ENCODE results near the gene FOXK1. TPM values are rescaled to one million over a fixed set of nuclear protein-coding genes. Genes with fewer than 3 reads are reported as not detected.
A peak's percentile ranks its signal among the peaks of the same experiment; 100 is the strongest.

FOXK1 gene
- polyA plus RNA-seq, 3 donors, result 0.33 to 16.8 (median 0.76) TPM

DNA sequence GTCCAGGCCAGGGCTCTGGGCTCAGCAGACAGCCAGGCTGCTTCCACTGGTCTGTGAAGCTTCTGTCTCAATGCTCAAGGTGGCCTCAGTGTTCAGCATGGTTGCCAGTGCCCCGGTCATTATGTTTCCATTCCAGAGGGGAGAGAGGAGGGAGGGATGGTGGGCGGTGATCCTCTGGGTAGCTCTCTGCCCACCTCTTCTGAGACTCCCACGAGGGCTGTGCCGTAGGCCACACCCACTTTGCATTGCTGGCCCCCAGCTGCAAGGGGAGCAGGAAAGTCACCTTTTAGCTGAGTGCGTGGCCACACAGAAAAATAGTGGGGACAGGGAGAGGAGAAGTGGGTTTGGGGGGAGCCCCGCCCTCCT, 42.5 kb downstream of the FOXK1 start:
- H3K9ac ChIP-seq (ENCODE audit: insufficient read depth, low read length, poor library complexity, severe bottlenecking), result peak overlapping the region; percentile 72
- H3K4me1 ChIP-seq (ENCODE audit: control insufficient read depth in 1 of 2, insufficient read depth in 2 of 2, low read length in 2 of 2), result peaks cover 29 to 49% of the 10 kb centered on the region in 2 donors
- TF ChIP-seq, protein P1, sequence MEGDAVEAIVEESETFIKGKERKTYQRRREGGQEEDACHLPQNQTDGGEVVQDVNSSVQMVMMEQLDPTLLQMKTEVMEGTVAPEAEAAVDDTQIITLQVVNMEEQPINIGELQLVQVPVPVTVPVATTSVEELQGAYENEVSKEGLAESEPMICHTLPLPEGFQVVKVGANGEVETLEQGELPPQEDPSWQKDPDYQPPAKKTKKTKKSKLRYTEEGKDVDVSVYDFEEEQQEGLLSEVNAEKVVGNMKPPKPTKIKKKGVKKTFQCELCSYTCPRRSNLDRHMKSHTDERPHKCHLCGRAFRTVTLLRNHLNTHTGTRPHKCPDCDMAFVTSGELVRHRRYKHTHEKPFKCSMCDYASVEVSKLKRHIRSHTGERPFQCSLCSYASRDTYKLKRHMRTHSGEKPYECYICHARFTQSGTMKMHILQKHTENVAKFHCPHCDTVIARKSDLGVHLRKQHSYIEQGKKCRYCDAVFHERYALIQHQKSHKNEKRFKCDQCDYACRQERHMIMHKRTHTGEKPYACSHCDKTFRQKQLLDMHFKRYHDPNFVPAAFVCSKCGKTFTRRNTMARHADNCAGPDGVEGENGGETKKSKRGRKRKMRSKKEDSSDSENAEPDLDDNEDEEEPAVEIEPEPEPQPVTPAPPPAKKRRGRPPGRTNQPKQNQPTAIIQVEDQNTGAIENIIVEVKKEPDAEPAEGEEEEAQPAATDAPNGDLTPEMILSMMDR (IDR thresholded peaks at IDR 0.05), result no peak
- H3K79me2 ChIP-seq (ENCODE audit: insufficient read depth, low read length), result peaks cover 90% of the 10 kb centered on the region
- no peaks in the 10 kb centered on the region for H3K27me3 ChIP-seq (ENCODE audit: control insufficient read depth in 2 of 2, insufficient read depth in 2 of 2, low read length in 2 of 2)
- intact Hi-C loops (cut with micrococcal nuclease), result loop anchor here (5.0 kb wide), 1 partner anchor 42 kb away; the partner anchor contains the start of gene FOXK1 (in 2 of the 2)
- no peak for DNase-seq
- Mint-ChIP-seq H3K27ac (peak overlapping the region; percentile 93 to 98 (median 97)), H3K9me3 (no peaks in the 10 kb centered on the region), H3K27me3 (ENCODE audit: low read depth in 3 of 3) (no peaks in the 10 kb centered on the region), H3K4me3 (peak overlapping the region; percentile 96), H3K36me3 (peaks cover 25 to 53% of the 10 kb centered on the region in 2 donors), H3K4me1 (peaks cover 44% of the 10 kb centered on the region)
- peak overlapping the region; percentile 73 for H2AFZ ChIP-seq (ENCODE audit: insufficient read depth, low read depth, low read length, poor library complexity, severe bottlenecking)
- H3K4me2 ChIP-seq (replicated peaks; ENCODE audit: extremely low read depth, low read length, poor library complexity, severe bottlenecking), result peak overlapping the region; percentile 88
- no peaks in the 10 kb centered on the region for H3K9me3 ChIP-seq (replicated peaks in 1 of 2; ENCODE audit: control insufficient read depth in 1 of 2, insufficient read depth in 1 of 2, low read length in 2 of 2)
- peak overlapping the region; percentile 87 to 88 for H3K27ac ChIP-seq (ENCODE audit: low read depth in 1 of 2, low read length in 2 of 2)
- 10% methylated on average over 4 of the region's 6 CpGs for WGBS (ENCODE audit: insufficient coverage)
- peaks cover 13 to 36% of the 10 kb centered on the region in 2 donors for H3K36me3 ChIP-seq (replicated peaks in 1 of 2; ENCODE audit: control insufficient read depth in 1 of 2, insufficient read depth in 2 of 2, low read length in 2 of 2)
- peaks cover 76% of the 10 kb centered on the region for H4K20me1 ChIP-seq (ENCODE audit: insufficient read depth, low read length)
- H3K4me3 ChIP-seq (replicated peaks in 1 of 3; ENCODE audit: low read depth in 2 of 3, low read length in 3 of 3), result peak overlapping the region; percentile 53 to 74 (median 69)

DNA sequence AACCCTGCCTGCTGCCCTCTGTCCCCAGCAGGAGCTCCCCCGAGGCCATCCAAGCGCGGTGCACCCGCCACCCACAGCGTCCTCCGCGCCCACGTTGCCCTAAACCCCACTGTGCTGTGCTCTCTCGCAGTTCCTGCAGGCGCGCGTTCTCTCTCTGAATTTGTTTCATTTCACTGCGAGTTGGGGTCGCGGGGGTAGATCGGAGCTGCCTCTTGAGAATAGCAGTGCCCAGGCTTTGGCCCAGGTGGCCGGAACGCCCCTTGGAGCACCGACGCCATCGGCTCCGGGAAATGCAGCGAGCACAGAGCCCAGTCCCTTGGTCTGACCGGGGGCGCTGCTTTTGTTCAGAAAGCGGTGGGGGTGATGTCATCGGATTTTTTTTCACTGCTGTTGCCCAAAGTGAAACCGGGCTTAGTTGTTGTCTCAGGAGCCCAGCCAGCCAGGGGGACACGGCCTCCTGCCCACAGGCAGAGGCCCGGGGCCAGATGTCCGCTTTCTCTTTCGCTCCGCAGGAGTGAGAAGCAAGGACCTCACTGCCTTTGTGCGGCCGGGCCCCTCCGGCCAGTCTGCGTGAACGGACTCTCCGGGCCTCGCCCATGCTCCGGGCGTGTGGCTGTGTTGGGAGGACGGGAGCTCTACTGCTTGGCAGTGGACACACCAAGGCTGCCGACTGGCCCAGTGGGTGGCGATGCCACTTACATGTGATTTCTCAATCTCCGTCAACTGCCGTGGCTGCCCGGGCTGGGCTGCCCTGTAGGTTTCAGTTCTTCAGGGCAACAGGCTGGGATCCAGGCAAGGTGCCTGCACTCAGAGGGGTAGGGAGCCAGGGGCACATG, 43.1 kb downstream of the FOXK1 start:
- Mint-ChIP-seq H3K4me3 (peak overlapping the region; percentile 96), H3K36me3 (peaks cover 22 to 51% of the 10 kb centered on the region in 2 donors), H3K4me1 (peaks cover 44% of the 10 kb centered on the region), H3K27me3 (ENCODE audit: low read depth in 3 of 3) (no peaks in the 10 kb centered on the region), H3K9me3 (no peaks in the 10 kb centered on the region), H3K27ac (peak overlapping the region; percentile 93 to 98 (median 97))
- Histone ChIP-seq H3K4me1 (ENCODE audit: control insufficient read depth in 1 of 2, insufficient read depth in 2 of 2, low read length in 2 of 2) (peaks cover 29 to 49% of the 10 kb centered on the region in 2 donors), H3K79me2 (ENCODE audit: insufficient read depth, low read length) (peaks cover 90% of the 10 kb centered on the region), H4K20me1 (ENCODE audit: insufficient read depth, low read length) (peaks cover 77% of the 10 kb centered on the region), H2AFZ (ENCODE audit: insufficient read depth, low read depth, low read length, poor library complexity, severe bottlenecking) (peak overlapping the region; percentile 73), H3K9me3 (replicated peaks in 1 of 2; ENCODE audit: control insufficient read depth in 1 of 2, insufficient read depth in 1 of 2, low read length in 2 of 2) (no peaks in the 10 kb centered on the region), H3K4me2 (replicated peaks; ENCODE audit: extremely low read depth, low read length, poor library complexity, severe bottlenecking) (peak overlapping the region; percentile 88), H3K9ac (ENCODE audit: insufficient read depth, low read length, poor library complexity, severe bottlenecking) (peak overlapping the region; percentile 72), H3K27ac (ENCODE audit: low read depth in 1 of 2, low read length in 2 of 2) (peak overlapping the region; percentile 87 to 88), H3K4me3 (replicated peaks in 1 of 3; ENCODE audit: low read depth in 2 of 3, low read length in 3 of 3) (peak overlapping the region; percentile 53 to 74 (median 69)), H3K27me3 (ENCODE audit: control insufficient read depth in 2 of 2, insufficient read depth in 2 of 2, low read length in 2 of 2) (no peaks in the 10 kb centered on the region), H3K36me3 (replicated peaks in 1 of 2; ENCODE audit: control insufficient read depth in 1 of 2, insufficient read depth in 2 of 2, low read length in 2 of 2) (peaks cover 13 to 42% of the 10 kb centered on the region in 2 donors)
- TF ChIP-seq, protein P1 (IDR thresholded peaks at IDR 0.05), result no peak
- DNase-seq, result peak; percentile 71 to 80 (median 73)
- intact Hi-C loops (cut with micrococcal nuclease), result loop anchor here (5.0 kb wide), 1 partner anchor 43 kb away; the partner anchor contains the start of gene FOXK1 (in 2 of the 2)
- WGBS (ENCODE audit: insufficient coverage), result 3% methylated on average over 45 of the region's 48 CpGs
